Vagina (tissue), 2 donors: ENCODE measurements around the gene GPRC5B. TPM values are rescaled to one million over a fixed set of nuclear protein-coding genes. Genes with fewer than 3 reads are reported as not detected.

Experiments used
- DNase-seq, 2 donors: peaks; one replicate each; pipeline ENCODE4 v3.0.0-alpha.2; 2017; ENCODE audit errors: extremely low spot score in 2 of 2
- H3K27ac ChIP-seq: fragments of 200-600 bp; sonication (generic); one replicate; pipeline ENCODE4 v1.5.1; 2019
- H3K27me3 ChIP-seq: fragments of 200-600 bp; sonication (generic); one replicate; pipeline ENCODE4 v1.5.1; 2019
- H3K36me3 ChIP-seq, 2 donors: fragments of 200-600 bp; sonication (generic); one replicate each; pipeline ENCODE4 v1.5.1; 2017 to 2019
- H3K4me1 ChIP-seq: fragments of 200-600 bp; sonication (generic); one replicate; pipeline ENCODE4 v1.5.1; 2019
- H3K4me3 ChIP-seq, 2 donors: fragments of 200-600 bp; sonication (generic); 1 replicate in 1 of 2; 2 replicates in 1 of 2; pipeline ENCODE4 v1.5.1; 2016 to 2019
- H3K9me3 ChIP-seq: fragments of 200-600 bp; sonication (generic); one replicate; pipeline ENCODE4 v1.5.1; 2019
- CTCF ChIP-seq, 3 experiments: fragments of 450-650 bp in 2 of 3; fragments of 200-600 bp in 1 of 3; sonication (generic) in 1 of 3; IDR thresholded peaks; one replicate each; pipeline ENCODE4 v1.5.1; 2017 to 2019; ENCODE audit warnings: antibody characterized with exemption in 3 of 3, mild to moderate bottlenecking in 2 of 3, moderate library complexity in 2 of 3
- POLR2A ChIP-seq, 2 donors: fragments of 450-650 bp; IDR thresholded peaks; one replicate each; pipeline ENCODE4 v1.6.1; 2017; ENCODE audit warnings: antibody characterized with exemption in 2 of 2, mild to moderate bottlenecking in 2 of 2, moderate library complexity in 2 of 2
- POLR2AphosphoS5 ChIP-seq, 2 donors: sonication (generic); formaldehyde crosslinking; IDR thresholded peaks; one replicate each; pipeline ENCODE4 v1.9.0; 2017; ENCODE audit warnings: antibody characterized with exemption in 2 of 2, mild to moderate bottlenecking in 2 of 2, low read depth in 1 of 2; ENCODE audit not compliant: insufficient read depth in 1 of 2
- intact Hi-C: fragments of 100-400 bp; cut with DNase I; formaldehyde crosslinking; loops from one replicate; pipeline ENCODE4 v1.15.1; 2023
- total RNA-seq: library from RNA; depleted of rRNA; stranded (reverse); fragments of >200 nt; gene quantifications from one replicate; pipeline ENCODE4 v1.2.3, GENCODE V29; 2016

Gene GPRC5B
- total RNA-seq, 1 donor from 2014 or later, result 44.7 TPM

- TF ChIP-seq CTCF (IDR thresholded peaks at IDR 0.05) (no peak), POLR2A (IDR thresholded peaks at IDR 0.05) (no peak), POLR2AphosphoS5 (IDR thresholded peaks at IDR 0.05; ENCODE audit: insufficient read depth in 1 of 2, low read depth in 1 of 2) (no peak)
- Histone ChIP-seq H3K4me3 (no peak overlapping the region), H3K27me3 (no peaks in the 10 kb centered on the region), H3K9me3 (no peaks in the 10 kb centered on the region), H3K4me1 (peaks cover 56% of the 10 kb centered on the region), H3K27ac (no peak overlapping the region), H3K36me3 (no peaks in the 10 kb centered on the region)
- DNase-seq, result no peak
- intact Hi-C loops, result loop anchor here (5.0 kb wide), 2 partner anchors 164 to 184 kb away; partner anchors contain the start of genes IQCK and KNOP1
Observed at GRCh38 chr16:19881028-19881427, 3.6 kb downstream of the GPRC5B start.

GRCh38 chr16:19879241-19879792, 5.3 kb downstream of the GPRC5B start:
- Histone ChIP-seq H3K36me3 (no peaks in the 10 kb centered on the region), H3K4me3 (no peak overlapping the region), H3K9me3 (no peaks in the 10 kb centered on the region), H3K27ac (peak overlapping the region; percentile 5), H3K27me3 (no peaks in the 10 kb centered on the region), H3K4me1 (peaks cover 59% of the 10 kb centered on the region)
- intact Hi-C loops, result no loop called here
- TF ChIP-seq CTCF (IDR thresholded peaks at IDR 0.05) (no peak), POLR2A (IDR thresholded peaks at IDR 0.05) (no peak), POLR2AphosphoS5 (IDR thresholded peaks at IDR 0.05; ENCODE audit: insufficient read depth in 1 of 2, low read depth in 1 of 2) (no peak)
- no peak for DNase-seq

GRCh38 chr16:19878757-19879156, 5.9 kb downstream of the GPRC5B start:
- Histone ChIP-seq H3K9me3 (no peaks in the 10 kb centered on the region), H3K27me3 (no peaks in the 10 kb centered on the region), H3K4me1 (peaks cover 58% of the 10 kb centered on the region), H3K36me3 (no peaks in the 10 kb centered on the region), H3K4me3 (no peak overlapping the region), H3K27ac (no peak overlapping the region)
- DNase-seq, result no peak
- intact Hi-C loops, result no loop called here
- TF ChIP-seq POLR2AphosphoS5 (IDR thresholded peaks at IDR 0.05; ENCODE audit: insufficient read depth in 1 of 2, low read depth in 1 of 2) (no peak), POLR2A (IDR thresholded peaks at IDR 0.05) (no peak), CTCF (IDR thresholded peaks at IDR 0.05) (no peak)

GRCh38 chr16:19876501-19877059, 8.1 kb downstream of the GPRC5B start:
- Histone ChIP-seq H3K4me3 (no peak overlapping the region), H3K27me3 (no peaks in the 10 kb centered on the region), H3K9me3 (no peaks in the 10 kb centered on the region), H3K4me1 (peaks cover 43% of the 10 kb centered on the region), H3K36me3 (no peaks in the 10 kb centered on the region), H3K27ac (no peak overlapping the region)
- no peak for TF ChIP-seq POLR2AphosphoS5 (IDR thresholded peaks at IDR 0.05; ENCODE audit: insufficient read depth in 1 of 2, low read depth in 1 of 2)
- TF ChIP-seq CTCF (IDR thresholded peaks at IDR 0.05), result no peak
- no peak for TF ChIP-seq POLR2A (IDR thresholded peaks at IDR 0.05)
- no peak for DNase-seq
- intact Hi-C loops, result no loop called here

GRCh38 chr16:19875900-19876299, 8.7 kb downstream of the GPRC5B start:
- DNase-seq, result no peak
- no peak overlapping the region for H3K27ac ChIP-seq
- no peak overlapping the region for H3K4me3 ChIP-seq
- peaks cover 43% of the 10 kb centered on the region for H3K4me1 ChIP-seq
- H3K36me3 ChIP-seq, result no peaks in the 10 kb centered on the region
- H3K9me3 ChIP-seq, result no peaks in the 10 kb centered on the region
- no peak for TF ChIP-seq CTCF (IDR thresholded peaks at IDR 0.05)
- no peak for TF ChIP-seq POLR2AphosphoS5 (IDR thresholded peaks at IDR 0.05; ENCODE audit: insufficient read depth in 1 of 2, low read depth in 1 of 2)
- TF ChIP-seq POLR2A (IDR thresholded peaks at IDR 0.05), result no peak
- no peaks in the 10 kb centered on the region for H3K27me3 ChIP-seq
- intact Hi-C loops, result no loop called here
